Measurements from ENCODE around the gene TRAF5. TPM values are rescaled to one million over a fixed set of nuclear protein-coding genes. Genes with fewer than 3 reads are reported as not detected.

TRAF5 gene
- total RNA-seq, 6 experiments from 2014 or later = 0.59 to 3.6 (median 1.6) TPM

DNA sequence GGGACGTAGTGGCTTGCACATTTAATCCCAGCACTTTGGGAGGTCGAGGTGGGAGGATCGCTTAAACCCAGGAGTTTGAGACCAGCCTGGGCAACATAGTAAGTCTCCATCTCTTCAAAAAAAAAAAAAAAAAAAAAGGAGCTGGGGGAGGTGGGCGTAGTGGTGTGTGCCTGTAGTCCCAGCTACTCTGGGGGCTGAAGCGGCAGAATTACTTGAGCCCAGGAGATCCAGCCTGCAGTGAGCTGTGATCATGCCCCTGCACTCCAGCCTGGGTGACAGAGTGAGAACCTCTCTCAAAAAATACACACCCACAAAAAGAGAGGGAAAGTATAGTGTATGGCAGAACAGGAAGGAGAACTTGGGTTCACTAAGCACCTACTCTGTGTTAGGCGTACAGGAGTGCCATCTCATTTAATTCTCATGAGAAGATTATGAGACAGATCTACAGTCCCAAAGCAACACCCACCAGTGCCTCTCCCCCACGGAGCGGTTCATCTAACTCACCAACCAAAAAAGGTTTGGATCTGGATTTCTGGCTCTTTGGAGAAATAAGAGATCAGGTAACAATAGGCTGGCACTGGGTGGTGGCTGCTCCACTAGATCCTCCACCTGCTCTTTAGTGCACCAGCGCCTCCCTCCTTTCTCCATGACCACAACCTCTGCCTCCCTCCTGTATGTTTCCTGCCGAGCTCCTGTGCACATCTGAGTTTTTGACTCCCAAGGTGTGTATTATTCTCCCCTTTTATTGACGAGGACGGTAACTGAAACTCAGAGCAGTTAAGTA, 1.4 kb upstream of the TRAF5 start:
- Histone ChIP-seq H3K4me1 (no peaks in the 10 kb centered on the region), H3K36me3 (no peaks in the 10 kb centered on the region), H3K27ac (no peak overlapping the region), H3K27me3 (no peaks in the 10 kb centered on the region), H3K4me3 (no peak overlapping the region), H3K9me3 (no peaks in the 10 kb centered on the region)
- 82% methylated on average over 7 of the region's 12 CpGs for WGBS (ENCODE audit: insufficient coverage, low coverage, low lambda C conversion rate, missing lambda C conversion rate)
- ATAC-seq (no peak), DNase-seq (no peak)
- intact Hi-C loops (cut with DNase I) = loop anchor here in 1 of 2 donors (10.0 kb wide), 1 partner anchor 330 kb away; no protein-coding TSS in a partner anchor
- TF ChIP-seq, protein P1, sequence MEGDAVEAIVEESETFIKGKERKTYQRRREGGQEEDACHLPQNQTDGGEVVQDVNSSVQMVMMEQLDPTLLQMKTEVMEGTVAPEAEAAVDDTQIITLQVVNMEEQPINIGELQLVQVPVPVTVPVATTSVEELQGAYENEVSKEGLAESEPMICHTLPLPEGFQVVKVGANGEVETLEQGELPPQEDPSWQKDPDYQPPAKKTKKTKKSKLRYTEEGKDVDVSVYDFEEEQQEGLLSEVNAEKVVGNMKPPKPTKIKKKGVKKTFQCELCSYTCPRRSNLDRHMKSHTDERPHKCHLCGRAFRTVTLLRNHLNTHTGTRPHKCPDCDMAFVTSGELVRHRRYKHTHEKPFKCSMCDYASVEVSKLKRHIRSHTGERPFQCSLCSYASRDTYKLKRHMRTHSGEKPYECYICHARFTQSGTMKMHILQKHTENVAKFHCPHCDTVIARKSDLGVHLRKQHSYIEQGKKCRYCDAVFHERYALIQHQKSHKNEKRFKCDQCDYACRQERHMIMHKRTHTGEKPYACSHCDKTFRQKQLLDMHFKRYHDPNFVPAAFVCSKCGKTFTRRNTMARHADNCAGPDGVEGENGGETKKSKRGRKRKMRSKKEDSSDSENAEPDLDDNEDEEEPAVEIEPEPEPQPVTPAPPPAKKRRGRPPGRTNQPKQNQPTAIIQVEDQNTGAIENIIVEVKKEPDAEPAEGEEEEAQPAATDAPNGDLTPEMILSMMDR (IDR thresholded peaks at IDR 0.05) = no peak
- no peak for TF ChIP-seq POLR2A (IDR thresholded peaks at IDR 0.05)

GRCh38 chr1:211326140-211326527, 499 bp upstream of the TRAF5 start:
- Histone ChIP-seq H3K27me3 (no peaks in the 10 kb centered on the region), H3K9me3 (no peaks in the 10 kb centered on the region), H3K27ac (peak overlapping the region; percentile 44 to 71 (median 51)), H3K36me3 (no peaks in the 10 kb centered on the region), H3K4me1 (no peaks in the 10 kb centered on the region), H3K4me3 (peak overlapping the region; percentile 54 to 64 (median 62))
- DNase-seq = no peak
- ATAC-seq = no peak
- intact Hi-C loops (cut with DNase I) = loop anchor here in 1 of 2 donors (10.0 kb wide), 1 partner anchor 329 kb away; no protein-coding TSS in a partner anchor
- TF ChIP-seq, protein P1 (IDR thresholded peaks at IDR 0.05) = no peak
- no peak for TF ChIP-seq POLR2A (IDR thresholded peaks at IDR 0.05)
- 64% methylated on average over 7 of the region's 8 CpGs for WGBS (ENCODE audit: insufficient coverage, low coverage, low lambda C conversion rate, missing lambda C conversion rate)

- 53% methylated on average over 10 of the region's 16 CpGs for WGBS (ENCODE audit: insufficient coverage, low coverage, low lambda C conversion rate, missing lambda C conversion rate)
- H3K4me1 ChIP-seq = no peaks in the 10 kb centered on the region
- TF ChIP-seq, protein P1 (IDR thresholded peaks at IDR 0.05) = no peak
- no peak for TF ChIP-seq POLR2A (IDR thresholded peaks at IDR 0.05)
- H3K4me3 ChIP-seq = peak overlapping the region; percentile 54 to 64 (median 62)
- intact Hi-C loops (cut with DNase I) = loop anchor here in 1 of 2 donors (10.0 kb wide), 1 partner anchor 327 kb away; no protein-coding TSS in a partner anchor
- no peak for DNase-seq
- no peaks in the 10 kb centered on the region for H3K36me3 ChIP-seq
- no peaks in the 10 kb centered on the region for H3K27me3 ChIP-seq
- peak overlapping the region; percentile 44 to 71 (median 51) for H3K27ac ChIP-seq
- ATAC-seq = peak in 3 of 4 donors; percentile 13 to 24 (median 18)
- H3K9me3 ChIP-seq = no peaks in the 10 kb centered on the region
Observed at GRCh38 chr1:211327346-211327921, 801 bp downstream of the TRAF5 start.

GRCh38 chr1:211328084-211328694, 1.6 kb downstream of the TRAF5 start:
- DNase-seq = no peak
- no peaks in the 10 kb centered on the region for H3K27me3 ChIP-seq
- H3K36me3 ChIP-seq = no peaks in the 10 kb centered on the region
- 88% methylated on average over 5 of the region's 11 CpGs for WGBS (ENCODE audit: insufficient coverage, low coverage, low lambda C conversion rate, missing lambda C conversion rate)
- intact Hi-C loops (cut with DNase I) = loop anchor here in 1 of 2 donors (10.0 kb wide), 1 partner anchor 327 kb away; no protein-coding TSS in a partner anchor
- H3K27ac ChIP-seq = no peak overlapping the region
- TF ChIP-seq, protein P1 (IDR thresholded peaks at IDR 0.05) = no peak
- TF ChIP-seq POLR2A (IDR thresholded peaks at IDR 0.05) = no peak
- H3K9me3 ChIP-seq = no peaks in the 10 kb centered on the region
- H3K4me3 ChIP-seq = peak overlapping the region in 1 of 3 donors; percentile 64
- no peak for ATAC-seq
- H3K4me1 ChIP-seq = no peaks in the 10 kb centered on the region
